ENCODE measurements around the gene DYNC2LI1.

Gene DYNC2LI1

DNA sequence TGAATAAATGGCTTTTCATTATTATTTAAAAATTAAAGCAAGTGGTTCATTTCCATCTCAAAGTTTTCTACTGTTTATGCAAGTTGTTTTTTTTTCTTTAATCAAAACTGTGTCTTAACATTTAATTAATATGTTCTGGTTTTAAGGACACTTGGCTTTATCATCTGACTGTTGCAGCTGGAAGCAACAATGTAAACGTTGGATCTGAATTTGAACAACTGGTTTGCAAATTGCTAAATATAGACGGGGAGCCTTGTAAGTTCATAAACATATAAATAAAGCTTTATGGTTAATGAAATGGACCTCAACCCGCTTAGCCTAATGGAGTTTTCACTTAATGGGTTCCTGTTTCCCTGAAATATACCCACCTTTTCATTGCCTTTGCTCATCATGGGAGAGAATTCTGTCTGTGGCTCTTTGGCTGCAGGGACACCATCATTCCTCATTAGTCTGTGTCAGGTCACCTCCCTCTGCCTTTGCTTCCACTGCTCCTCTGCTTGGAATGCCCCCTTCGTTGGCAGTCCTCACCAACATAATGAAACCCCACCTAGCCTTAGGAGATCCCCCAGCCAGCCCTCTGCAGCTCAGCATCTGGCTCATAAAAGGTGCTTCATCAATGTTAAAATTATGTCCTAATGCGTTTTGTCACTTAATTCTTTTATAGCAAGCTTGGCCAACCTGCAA is 44.2 kb upstream of the DYNC2LI1 start:
- Histone ChIP-seq H3K27ac (ENCODE audit: poor library complexity, severe bottlenecking) (no peak overlapping the region), H3K9me3 (ENCODE audit: severe bottlenecking) (peaks cover 1% of the 10 kb centered on the region), H3K4me1 (ENCODE audit: insufficient read depth, poor library complexity, severe bottlenecking) (no peaks in the 10 kb centered on the region), H3K4me3 (ENCODE audit: severe bottlenecking) (no peak overlapping the region), H3K27me3 (ENCODE audit: insufficient read depth, poor library complexity, severe bottlenecking) (no peaks in the 10 kb centered on the region), H3K36me3 (ENCODE audit: low read depth) (no peaks in the 10 kb centered on the region)
- ATAC-seq (ENCODE audit: low read depth): no peak
- TF ChIP-seq CTCF (IDR thresholded peaks at IDR 0.05; ENCODE audit: poor library complexity, severe bottlenecking): no peak
- no peak for DNase-seq (ENCODE audit: low spot score)

- ATAC-seq (ENCODE audit: low read depth) (no peak), DNase-seq (ENCODE audit: low spot score) (no peak)
- no peak overlapping the region for H3K4me3 ChIP-seq (ENCODE audit: severe bottlenecking)
- H3K4me1 ChIP-seq (ENCODE audit: insufficient read depth, poor library complexity, severe bottlenecking): no peaks in the 10 kb centered on the region
- no peaks in the 10 kb centered on the region for H3K36me3 ChIP-seq (ENCODE audit: low read depth)
- no peak for TF ChIP-seq CTCF (IDR thresholded peaks at IDR 0.05; ENCODE audit: poor library complexity, severe bottlenecking)
- no peaks in the 10 kb centered on the region for H3K27me3 ChIP-seq (ENCODE audit: insufficient read depth, poor library complexity, severe bottlenecking)
- H3K27ac ChIP-seq (ENCODE audit: poor library complexity, severe bottlenecking): no peak overlapping the region
- H3K9me3 ChIP-seq (ENCODE audit: severe bottlenecking): no peaks in the 10 kb centered on the region
Measured at GRCh38 chr2:43731211-43731610, 42.6 kb upstream of the DYNC2LI1 start.

- DNase-seq (ENCODE audit: low spot score) (no peak), ATAC-seq (ENCODE audit: low read depth) (no peak)
- Histone ChIP-seq H3K27ac (ENCODE audit: poor library complexity, severe bottlenecking) (no peak overlapping the region), H3K9me3 (ENCODE audit: severe bottlenecking) (no peaks in the 10 kb centered on the region), H3K27me3 (ENCODE audit: insufficient read depth, poor library complexity, severe bottlenecking) (no peaks in the 10 kb centered on the region), H3K36me3 (ENCODE audit: low read depth) (no peaks in the 10 kb centered on the region), H3K4me3 (ENCODE audit: severe bottlenecking) (no peak overlapping the region), H3K4me1 (ENCODE audit: insufficient read depth, poor library complexity, severe bottlenecking) (no peaks in the 10 kb centered on the region)
- no peak for TF ChIP-seq CTCF (IDR thresholded peaks at IDR 0.05; ENCODE audit: poor library complexity, severe bottlenecking)
Measured at GRCh38 chr2:43736637-43737036, 37.2 kb upstream of the DYNC2LI1 start.

DNA sequence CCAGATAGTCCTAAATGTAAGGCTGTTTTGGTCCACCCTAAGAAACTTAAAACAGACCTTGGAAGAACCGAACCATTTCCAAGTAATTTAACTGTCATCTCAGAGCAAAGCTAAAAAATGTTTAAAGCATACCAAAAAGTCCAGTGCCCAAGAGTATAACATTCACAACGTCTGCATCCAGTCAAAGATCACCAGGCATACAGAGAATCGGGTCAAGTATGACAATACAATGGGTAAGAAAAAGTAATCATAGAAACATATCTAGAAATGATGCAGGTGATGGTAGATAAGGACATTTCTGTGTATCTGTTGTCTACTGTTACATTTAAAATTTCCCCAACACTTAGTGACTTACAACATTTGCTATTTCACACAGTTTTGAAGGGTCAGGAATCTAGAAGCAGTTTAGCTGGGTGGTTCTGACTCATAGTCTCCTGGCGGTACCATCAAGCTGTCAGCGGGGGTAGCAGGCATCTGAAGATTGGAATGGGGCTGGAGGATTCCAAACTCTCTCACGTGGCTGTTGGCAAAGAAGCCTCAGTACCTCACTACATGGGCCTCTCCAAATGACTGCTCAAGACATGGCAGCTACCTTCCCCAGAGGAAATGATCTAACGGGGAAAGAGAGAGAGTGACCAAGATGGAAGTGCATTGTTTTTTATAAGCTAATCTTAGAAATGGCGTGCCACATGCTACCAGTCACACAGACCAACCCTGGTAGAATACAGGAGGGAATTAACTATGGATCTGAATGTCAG is 36.6 kb upstream of the DYNC2LI1 start:
- H3K9me3 ChIP-seq (ENCODE audit: severe bottlenecking): no peaks in the 10 kb centered on the region
- no peak overlapping the region for H3K4me3 ChIP-seq (ENCODE audit: severe bottlenecking)
- no peaks in the 10 kb centered on the region for H3K4me1 ChIP-seq (ENCODE audit: insufficient read depth, poor library complexity, severe bottlenecking)
- no peaks in the 10 kb centered on the region for H3K36me3 ChIP-seq (ENCODE audit: low read depth)
- ATAC-seq (ENCODE audit: low read depth) (no peak), DNase-seq (ENCODE audit: low spot score) (no peak)
- TF ChIP-seq CTCF (IDR thresholded peaks at IDR 0.05; ENCODE audit: poor library complexity, severe bottlenecking): no peak
- H3K27me3 ChIP-seq (ENCODE audit: insufficient read depth, poor library complexity, severe bottlenecking): no peaks in the 10 kb centered on the region
- H3K27ac ChIP-seq (ENCODE audit: poor library complexity, severe bottlenecking): no peak overlapping the region

DNA sequence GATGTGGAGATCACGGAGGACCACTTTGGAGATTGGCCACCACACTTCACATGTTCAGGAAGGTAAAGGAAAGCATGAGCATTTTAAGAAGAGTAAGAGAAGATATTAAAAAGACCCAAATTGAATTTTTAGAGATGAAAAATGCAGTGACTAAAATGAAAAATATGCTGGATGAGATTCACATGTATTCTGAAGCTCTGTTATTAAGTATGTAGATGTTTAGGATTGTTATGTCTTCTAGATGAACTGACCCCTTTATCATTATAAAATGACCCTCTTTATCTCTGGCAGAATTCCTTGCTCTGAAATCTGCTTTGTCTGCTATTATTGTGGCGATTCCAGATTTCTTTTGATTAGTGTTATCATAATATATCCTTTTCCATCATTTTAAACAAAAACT is 36.0 kb upstream of the DYNC2LI1 start:
- Histone ChIP-seq H3K36me3 (ENCODE audit: low read depth) (no peaks in the 10 kb centered on the region), H3K4me3 (ENCODE audit: severe bottlenecking) (no peak overlapping the region), H3K27ac (ENCODE audit: poor library complexity, severe bottlenecking) (no peak overlapping the region), H3K27me3 (ENCODE audit: insufficient read depth, poor library complexity, severe bottlenecking) (no peaks in the 10 kb centered on the region), H3K9me3 (ENCODE audit: severe bottlenecking) (no peaks in the 10 kb centered on the region), H3K4me1 (ENCODE audit: insufficient read depth, poor library complexity, severe bottlenecking) (no peaks in the 10 kb centered on the region)
- DNase-seq (ENCODE audit: low spot score) (no peak), ATAC-seq (ENCODE audit: low read depth) (no peak)
- no peak for TF ChIP-seq CTCF (IDR thresholded peaks at IDR 0.05; ENCODE audit: poor library complexity, severe bottlenecking)

Data from RWPE2 (cell line).